ENCODE data around the gene KMT5C.
A peak's percentile ranks its signal among the peaks of the same experiment; 100 is the strongest.
"Not testable (repeated sequence)": the region's sequence is repeated elsewhere in the genome, so short reads cannot be mapped to it uniquely, and the experiment has no call there.

KMT5C gene

DNA sequence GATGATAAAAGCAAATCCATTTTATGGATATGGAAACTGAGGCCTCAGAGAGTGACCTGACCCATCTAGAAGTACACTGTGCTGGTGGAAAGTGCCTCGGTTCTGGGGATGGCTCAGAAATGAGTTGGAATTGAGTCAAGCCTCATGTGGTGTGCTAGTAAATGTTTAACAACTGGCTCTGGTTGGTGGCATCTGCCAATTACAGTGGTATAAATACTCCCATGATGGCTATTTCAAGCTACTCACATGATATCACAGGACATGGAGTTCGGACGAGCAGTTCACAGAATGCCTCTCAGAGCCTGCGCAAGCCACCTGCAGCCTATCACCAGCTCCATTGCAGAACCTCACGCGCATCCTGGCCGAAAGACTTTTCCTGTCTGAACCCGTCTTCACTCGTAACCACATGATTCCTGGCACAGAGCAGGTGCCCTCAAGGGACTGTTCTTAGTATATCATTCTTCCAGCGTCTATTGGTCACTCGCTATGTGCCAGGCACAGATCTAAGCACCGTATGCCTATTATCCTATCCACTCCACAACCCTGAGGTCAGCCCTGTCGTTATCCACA, 23.6 kb upstream of the KMT5C start:
- no peak for DNase-seq (ENCODE audit: low read depth, low spot score)
- no peak overlapping the region for H3K27ac ChIP-seq

GRCh38 chr19:55316646-55317045, 23.0 kb upstream of the KMT5C start:
- DNase-seq (ENCODE audit: low read depth, low spot score): no peak
- H3K27ac ChIP-seq: no peak overlapping the region

- DNase-seq (ENCODE audit: low read depth, low spot score): no peak
- H3K27ac ChIP-seq: no peak overlapping the region
Measured at GRCh38 chr19:55319785-55320184, 19.9 kb upstream of the KMT5C start.

DNA sequence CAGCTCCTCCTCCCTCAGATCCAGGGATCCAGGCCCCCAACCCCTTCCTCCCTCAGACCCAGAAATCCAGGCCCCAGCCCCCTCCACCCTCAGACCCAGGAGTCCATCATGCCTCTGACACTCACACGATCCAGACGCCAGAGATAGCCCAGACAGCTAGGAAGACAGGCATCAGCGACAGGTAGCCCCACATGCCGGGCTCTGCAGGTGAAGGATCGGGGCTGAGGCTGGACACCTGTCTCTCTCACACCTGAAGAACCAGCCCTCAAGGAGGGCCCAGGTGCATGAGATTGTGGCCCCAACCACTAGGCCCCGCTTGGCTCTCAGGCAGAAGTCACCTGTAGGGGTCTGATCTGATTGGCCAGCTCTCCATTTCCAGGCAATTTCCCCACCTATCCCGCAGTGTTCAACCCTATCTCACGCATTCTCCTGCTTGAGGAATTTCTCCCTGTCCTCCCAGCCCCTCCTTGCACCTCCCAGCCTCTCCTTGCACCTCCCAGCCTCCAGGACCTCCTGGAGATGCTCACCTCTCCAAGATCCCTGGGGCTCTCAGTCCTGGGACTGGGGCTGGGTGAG, 18.7 kb upstream of the KMT5C start:
- DNase-seq (ENCODE audit: low read depth, low spot score): no peak
- H3K27ac ChIP-seq: no peak overlapping the region

DNA sequence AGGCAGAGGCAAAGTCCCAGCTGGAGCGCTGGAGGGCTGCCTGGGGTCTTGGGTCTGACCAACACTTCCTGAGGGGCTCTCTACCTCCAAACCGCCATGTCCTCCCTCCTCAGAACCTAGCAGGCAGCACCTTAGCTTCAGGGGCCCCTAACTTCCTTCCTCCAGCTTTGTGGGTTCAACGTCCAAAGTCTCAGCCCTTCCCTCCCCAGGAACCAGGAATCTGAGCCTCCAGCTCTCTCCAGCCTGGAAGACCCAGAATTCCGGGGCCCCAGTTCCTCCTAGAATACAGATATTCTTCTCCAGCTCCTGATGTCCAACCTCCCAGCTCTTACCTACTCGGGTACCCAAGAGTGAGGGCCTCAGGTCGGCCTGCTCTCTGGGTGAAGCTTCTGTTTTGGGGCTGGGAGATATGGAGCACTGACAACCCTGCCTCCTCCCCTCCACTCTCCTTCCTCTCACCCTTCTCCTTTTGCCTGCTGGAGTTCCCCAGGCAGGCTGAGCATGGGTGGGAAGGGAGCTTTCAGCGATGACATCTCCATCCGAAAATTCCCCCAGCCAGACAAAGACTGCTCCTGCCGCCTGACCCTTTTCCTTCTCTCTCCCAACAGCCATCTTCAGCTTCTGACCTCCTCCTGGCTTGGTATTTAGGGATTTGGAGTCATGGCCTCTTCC, 18.1 kb upstream of the KMT5C start:
- H3K27ac ChIP-seq: no peak overlapping the region
- no peak for DNase-seq (ENCODE audit: low read depth, low spot score)

DNA sequence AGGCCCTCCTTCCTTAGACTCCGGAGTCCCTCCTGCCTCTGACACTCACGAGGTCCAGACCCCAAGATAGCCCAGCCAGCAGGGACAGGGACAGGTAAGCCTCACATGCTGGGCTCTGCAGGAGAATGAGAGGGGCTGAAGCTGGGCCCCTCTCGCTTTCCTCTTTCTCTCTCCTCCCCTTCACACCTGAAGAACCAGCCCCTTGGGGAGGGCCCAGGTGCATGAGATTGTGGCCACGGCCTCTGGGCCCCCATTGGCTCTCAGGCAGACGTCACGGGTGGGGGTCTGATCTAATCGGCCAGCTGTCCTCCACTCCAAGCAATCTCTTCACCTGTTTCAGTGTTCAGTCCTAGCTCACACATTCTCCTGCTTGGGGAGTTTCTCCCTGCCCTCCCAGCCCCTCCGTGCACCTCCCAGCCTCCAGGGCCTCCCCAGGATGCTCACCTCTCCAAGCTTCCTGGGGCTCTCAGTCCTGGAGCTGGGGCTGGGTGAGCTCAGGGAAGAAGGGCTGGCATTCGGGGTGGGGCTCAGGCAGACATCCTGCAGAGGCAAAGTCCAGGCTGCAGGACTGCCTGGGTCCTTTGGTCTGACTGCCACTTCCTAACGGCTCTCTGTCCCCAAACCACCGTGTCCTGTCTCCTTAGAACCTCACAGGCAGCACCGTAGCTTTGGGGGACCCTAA, 17.3 kb upstream of the KMT5C start:
- no peak for DNase-seq (ENCODE audit: low read depth, low spot score)
- H3K27ac ChIP-seq: no peak overlapping the region

DNA sequence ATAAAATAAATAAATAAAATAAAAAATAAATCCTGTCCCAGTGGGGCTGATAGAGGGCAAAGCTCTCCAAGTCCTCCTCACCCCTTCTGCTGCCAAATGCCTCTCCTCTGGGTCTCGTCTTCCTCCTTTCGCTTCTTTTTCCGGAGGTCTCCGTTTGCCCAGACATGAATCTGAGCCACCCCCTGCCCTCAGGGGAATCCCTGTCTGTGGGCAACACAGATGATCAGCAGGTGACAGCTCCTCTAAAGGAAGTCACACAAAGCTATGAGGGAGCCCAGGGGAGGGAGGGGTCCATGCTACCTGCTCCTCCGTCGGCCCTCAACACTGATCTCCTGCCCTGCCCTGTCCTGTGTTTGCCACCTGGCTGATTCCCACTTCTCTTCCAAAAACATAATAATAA, 15.0 kb upstream of the KMT5C start:
- H3K27ac ChIP-seq: no peak overlapping the region

GRCh38 chr19:55325172-55325571, 14.5 kb upstream of the KMT5C start, which contains the start of gene TMEM150B:
Gene TMEM150B, minus strand, starts transcription at chr19:55325341. Its CDS starts 4,305 bp downstream, at chr19:55321036.
- H3K27ac ChIP-seq: no peak within 1 kb of the TSS
- DNase-seq (ENCODE audit: low read depth, low spot score): no peak

More for the DNA sequence above, 15.0 kb upstream of the KMT5C start:
- no peak for DNase-seq (ENCODE audit: low read depth, low spot score)

GRCh38 chr19:55328774-55329318, 10.8 kb upstream of the KMT5C start:
- H3K27ac ChIP-seq; DNase-seq (ENCODE audit: low read depth, low spot score): not testable (repeated sequence)

DNA sequence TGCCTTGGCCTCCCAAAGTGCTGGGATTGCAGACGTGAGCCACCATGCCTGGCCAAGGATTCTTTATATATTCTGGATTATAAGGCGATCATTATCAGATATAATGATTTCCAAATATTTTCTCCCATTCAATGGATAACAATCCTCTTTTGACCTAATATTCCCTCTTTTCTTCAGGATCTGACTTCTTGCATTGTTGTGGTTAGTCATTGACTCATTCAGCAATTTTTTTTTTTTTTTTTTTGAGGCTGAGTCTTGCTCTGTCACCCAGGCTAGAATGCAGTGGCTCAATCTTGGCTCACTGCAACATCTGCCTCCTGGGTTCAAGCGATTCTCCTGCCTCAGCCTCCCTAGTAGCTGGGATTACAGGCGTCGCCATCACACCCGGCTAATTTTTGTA, 9.9 kb upstream of the KMT5C start:
- DNase-seq (ENCODE audit: low read depth, low spot score); H3K27ac ChIP-seq: not testable (repeated sequence)

DNA sequence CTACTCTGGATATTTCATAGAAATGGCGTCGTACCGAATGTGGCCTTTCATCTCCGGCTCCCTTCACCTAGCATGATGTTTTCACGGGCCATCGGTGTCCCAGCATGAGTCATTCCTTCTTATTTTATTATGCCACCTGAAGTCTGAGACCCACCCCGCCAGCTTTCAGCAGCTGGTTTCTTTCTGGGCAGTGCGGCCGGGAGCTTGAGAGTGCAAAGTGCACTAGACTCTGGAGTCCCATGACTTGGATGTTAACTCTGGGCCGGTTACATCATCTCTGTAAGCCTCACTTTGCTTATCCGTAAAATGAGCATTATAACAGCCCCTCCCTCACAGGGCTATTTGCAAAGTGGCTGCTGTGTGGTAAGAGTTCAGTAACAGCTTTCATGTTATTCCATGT, 5.8 kb upstream of the KMT5C start:
- DNase-seq (ENCODE audit: low read depth, low spot score): no peak

GRCh38 chr19:55336101-55336500, 3.6 kb upstream of the KMT5C start:
- H3K27ac ChIP-seq: peak overlapping the region; percentile 52
- DNase-seq (ENCODE audit: low read depth, low spot score): peak; percentile 79

More for the DNA sequence above, 5.8 kb upstream of the KMT5C start:
- H3K27ac ChIP-seq: no peak overlapping the region

GRCh38 chr19:55339889-55340783, 460 bp downstream of the KMT5C start:
- peak overlapping the region; percentile 100 for H3K27ac ChIP-seq
- DNase-seq (ENCODE audit: low read depth, low spot score): no peak

GRCh38 chr19:55340784-55341147, 1.1 kb downstream of the KMT5C start:
- DNase-seq (ENCODE audit: low read depth, low spot score): no peak
- peak overlapping the region; percentile 100 for H3K27ac ChIP-seq

DNA sequence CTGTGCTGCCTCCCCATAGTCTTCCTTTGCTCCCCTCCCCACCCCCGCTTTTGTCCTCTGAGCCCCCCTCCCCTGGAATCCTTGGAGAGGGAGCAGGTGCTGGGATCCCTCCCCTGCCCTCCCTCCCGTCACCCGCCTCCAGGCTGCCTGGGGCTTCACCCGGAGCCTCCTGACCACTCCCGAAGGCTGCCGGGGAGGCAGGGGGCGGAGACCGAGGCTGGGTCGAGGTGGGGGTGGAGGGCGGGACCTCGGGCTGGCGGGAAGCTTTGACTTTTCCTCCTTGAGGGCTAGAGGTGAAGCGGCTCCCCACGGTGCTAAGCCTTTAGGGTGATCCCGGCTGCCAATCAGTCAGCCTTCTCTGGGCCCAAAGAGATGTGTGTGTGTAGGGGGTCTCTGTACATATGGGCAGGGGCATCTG, 1.5 kb downstream of the KMT5C start:
- no peak for DNase-seq (ENCODE audit: low read depth, low spot score)

GRCh38 chr19:55341595-55342531, 2.2 kb downstream of the KMT5C start:
- H3K27ac ChIP-seq: no peak overlapping the region
- DNase-seq (ENCODE audit: low read depth, low spot score): no peak

More for the DNA sequence above, 1.5 kb downstream of the KMT5C start:
- H3K27ac ChIP-seq: peak overlapping the region; percentile 100

DNA sequence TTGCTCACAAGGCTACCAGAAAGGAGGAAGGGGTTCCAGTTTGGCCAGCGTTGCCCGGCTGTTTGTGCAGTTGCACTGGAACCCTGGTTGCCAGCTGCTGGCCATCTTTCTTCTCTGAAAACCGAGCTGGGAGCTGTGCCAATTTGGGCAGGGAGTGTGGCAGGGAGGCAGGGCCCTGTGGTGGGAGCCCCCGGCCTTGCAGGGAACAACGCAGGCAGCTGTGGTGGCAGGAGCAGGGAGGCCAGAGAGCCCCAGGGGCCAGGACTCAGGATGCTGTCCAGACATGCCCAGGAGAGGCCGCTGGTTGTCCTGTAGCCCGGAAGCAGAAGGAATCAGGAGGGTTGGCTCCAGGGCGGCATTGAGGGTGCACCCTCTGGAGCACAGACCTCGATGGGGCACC, 4.8 kb downstream of the KMT5C start:
- peak overlapping the region; percentile 26 for H3K27ac ChIP-seq
- no peak for DNase-seq (ENCODE audit: low read depth, low spot score)

- DNase-seq (ENCODE audit: low read depth, low spot score): no peak
- peak overlapping the region; percentile 26 for H3K27ac ChIP-seq
Measured at GRCh38 chr19:55345101-55345817, 5.6 kb downstream of the KMT5C start.
